Measurements from ENCODE around the gene UBL7. TPM values are rescaled to one million over a fixed set of nuclear protein-coding genes. Genes with fewer than 3 reads are reported as not detected.
"Not testable (repeated sequence)": the region's sequence is repeated elsewhere in the genome, so short reads cannot be mapped to it uniquely, and the experiment has no call there.

UBL7 gene
- total RNA-seq, 1 donor from 2014 or later = 62.1 TPM

DNA sequence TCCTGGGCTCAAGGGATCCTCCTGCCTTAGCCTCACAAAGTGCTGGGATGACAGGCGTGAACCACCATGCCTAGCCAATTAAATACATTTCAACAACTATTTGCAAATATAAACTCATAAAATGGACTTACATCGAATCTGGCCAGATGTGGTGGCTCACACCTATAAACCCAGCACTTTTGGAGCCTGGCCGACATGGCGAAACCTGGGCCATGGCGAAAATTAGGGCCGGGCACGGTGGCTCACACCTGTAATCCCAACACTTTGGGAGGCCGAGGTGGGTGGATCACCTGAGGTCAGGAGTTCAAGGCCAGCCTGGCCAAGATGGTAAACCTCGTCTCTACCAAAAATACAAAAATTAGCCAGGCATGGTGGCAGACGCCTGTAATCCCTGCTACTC, 3.9 kb downstream of the UBL7 start:
- H3K36me3 Mint-ChIP-seq (ENCODE audit: low read depth) = peaks cover 39% of the 10 kb centered on the region
- H3K27me3 Mint-ChIP-seq; DNase-seq; intact Hi-C loops (cut with micrococcal nuclease); H3K4me3 Mint-ChIP-seq; H3K9me3 Mint-ChIP-seq; H3K27ac Mint-ChIP-seq: not testable (repeated sequence)
- peaks cover 29% of the 10 kb centered on the region for H3K4me1 Mint-ChIP-seq

DNA sequence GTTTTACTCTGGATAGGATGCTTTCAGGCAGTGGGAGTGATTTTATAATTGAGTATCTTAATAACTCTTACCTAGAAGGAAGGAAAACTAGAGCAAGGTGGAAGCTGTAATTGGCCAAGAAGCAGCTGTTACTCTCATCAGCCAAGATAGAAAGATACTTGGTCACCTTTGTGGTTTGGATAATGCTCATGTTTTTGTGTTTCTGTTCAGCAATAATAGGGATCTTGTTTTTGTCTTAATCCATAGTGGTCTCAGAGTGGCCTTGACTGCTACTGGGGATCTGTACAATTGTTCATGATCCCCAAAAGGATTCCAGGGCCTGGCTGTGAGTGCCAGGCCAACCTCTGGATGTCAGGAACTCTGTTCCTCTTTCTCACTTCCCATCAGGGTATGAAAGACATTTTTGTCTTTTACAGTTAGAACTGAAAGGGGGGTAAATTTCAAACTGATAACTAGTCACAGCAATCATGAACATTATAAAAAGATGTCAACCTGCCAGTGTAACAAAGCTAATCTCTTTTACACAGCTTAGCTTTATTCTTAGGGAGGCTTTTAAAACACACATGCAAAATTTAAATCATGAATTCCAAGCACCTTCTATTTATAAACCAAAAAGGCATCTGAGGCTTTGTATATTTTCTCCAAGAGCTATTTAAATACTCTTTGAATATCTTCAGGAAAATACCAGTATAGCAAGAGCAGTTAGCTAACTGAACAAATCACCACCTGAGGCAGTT, 6.0 kb downstream of the UBL7 start:
- H3K4me1 Mint-ChIP-seq = peaks cover 22% of the 10 kb centered on the region
- H3K9me3 Mint-ChIP-seq = no peaks in the 10 kb centered on the region
- no peak overlapping the region for H3K27ac Mint-ChIP-seq
- peaks cover 51% of the 10 kb centered on the region for H3K36me3 Mint-ChIP-seq (ENCODE audit: low read depth)
- H3K4me3 Mint-ChIP-seq = no peak overlapping the region
- intact Hi-C loops (cut with micrococcal nuclease) = loop anchor here (5.0 kb wide), 1 partner anchor 32 kb away; no protein-coding TSS in a partner anchor
- H3K27me3 Mint-ChIP-seq = no peaks in the 10 kb centered on the region
- no peak for DNase-seq

DNA sequence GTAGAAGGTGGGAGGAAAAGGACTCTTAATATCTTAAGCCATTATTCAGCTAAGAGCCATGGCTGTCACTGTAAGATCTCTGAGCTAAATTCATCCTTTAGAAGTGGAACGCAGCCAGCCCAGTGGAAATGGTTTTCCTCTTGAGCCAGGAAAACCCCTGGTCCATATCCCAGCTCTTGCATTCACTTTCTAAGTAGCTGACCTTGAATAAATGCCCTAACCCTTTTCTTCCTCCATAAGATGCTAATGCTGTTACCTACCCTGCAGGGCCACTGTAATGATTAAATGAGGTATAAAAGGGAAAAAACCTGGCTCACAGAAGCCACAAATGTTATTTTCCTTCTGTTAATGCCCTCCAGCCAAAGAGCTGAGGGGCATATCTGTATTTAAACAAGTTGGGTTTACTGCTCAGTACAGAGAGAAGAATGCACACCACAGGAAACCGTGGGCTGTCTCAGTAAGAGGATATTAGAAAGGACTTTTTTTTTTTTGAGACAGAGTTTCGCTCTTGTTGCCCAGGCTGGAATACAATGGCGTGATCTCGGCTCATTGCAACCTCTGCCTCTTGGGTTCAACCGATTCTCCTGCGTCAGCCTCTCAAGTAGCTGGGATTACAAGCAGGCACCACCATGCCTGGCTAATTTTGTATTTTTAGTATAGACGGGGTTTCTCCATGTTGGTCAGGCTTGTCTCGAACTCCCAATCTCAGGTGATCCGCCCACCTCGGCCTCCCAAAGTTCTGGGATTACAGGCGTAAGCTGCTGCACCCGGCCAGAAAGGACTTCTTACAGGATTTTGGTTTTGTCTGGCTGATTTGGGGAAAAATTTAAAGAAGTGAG, 6.8 kb downstream of the UBL7 start:
- DNase-seq = no peak
- Mint-ChIP-seq H3K27ac (peak overlapping the region; percentile 6), H3K4me3 (no peak overlapping the region), H3K27me3 (no peaks in the 10 kb centered on the region), H3K9me3 (no peaks in the 10 kb centered on the region), H3K36me3 (ENCODE audit: low read depth) (peaks cover 51% of the 10 kb centered on the region), H3K4me1 (peaks cover 22% of the 10 kb centered on the region)
- intact Hi-C loops (cut with micrococcal nuclease) = loop anchor here (5.0 kb wide), 1 partner anchor 33 kb away; no protein-coding TSS in a partner anchor

DNA sequence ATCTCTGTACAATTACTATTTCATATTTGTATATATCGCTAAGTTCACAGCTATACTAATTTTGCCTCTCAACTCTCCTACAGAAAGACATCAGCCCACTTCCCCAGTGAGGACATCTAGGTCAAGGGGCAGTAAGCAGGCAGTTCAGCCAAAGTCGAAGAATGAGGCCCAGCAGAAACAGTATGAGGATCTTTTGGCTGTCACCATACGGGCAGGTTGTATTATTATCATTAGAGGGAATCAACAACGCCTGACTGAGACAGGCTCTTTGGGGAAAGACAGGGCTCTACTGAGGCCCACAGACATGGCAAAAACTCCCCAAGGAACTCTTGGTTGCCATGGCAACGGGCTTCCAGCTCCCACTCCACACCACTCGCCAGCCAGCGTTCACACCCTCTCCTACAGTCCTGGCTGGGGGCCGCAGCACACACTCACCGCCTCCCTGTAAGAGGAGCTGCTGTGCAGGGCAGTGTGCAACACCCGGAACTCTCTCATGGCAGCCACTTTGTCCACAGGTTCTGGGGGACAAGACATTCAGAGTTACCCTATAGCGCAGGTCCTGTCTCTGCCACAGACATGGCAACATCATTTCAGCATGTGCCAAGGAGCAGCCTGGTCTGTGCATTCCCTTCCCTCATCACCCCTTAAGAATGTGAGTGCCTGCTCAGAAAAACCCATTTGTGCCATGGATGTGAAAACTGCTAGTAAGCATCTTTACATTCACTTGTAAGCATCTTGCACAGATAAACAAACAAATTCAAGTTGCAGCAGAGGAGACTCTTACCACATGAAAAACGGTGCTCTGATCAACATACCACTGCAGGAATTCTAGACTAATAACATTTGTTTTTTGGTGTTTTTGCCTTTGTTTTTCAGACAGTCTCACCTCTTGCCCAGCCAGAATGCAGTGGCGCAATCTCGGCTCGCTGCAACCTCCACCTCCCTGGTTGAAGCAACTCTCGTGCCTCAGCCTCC, 8.8 kb downstream of the UBL7 start:
- Mint-ChIP-seq H3K4me3 (no peak overlapping the region), H3K4me1 (peaks cover 20% of the 10 kb centered on the region), H3K27me3 (no peaks in the 10 kb centered on the region), H3K9me3 (no peaks in the 10 kb centered on the region), H3K36me3 (ENCODE audit: low read depth) (peaks cover 59% of the 10 kb centered on the region), H3K27ac (no peak overlapping the region)
- intact Hi-C loops (cut with micrococcal nuclease) = loop anchor here (5.0 kb wide), 1 partner anchor 35 kb away; no protein-coding TSS in a partner anchor
- no peak for DNase-seq

DNA sequence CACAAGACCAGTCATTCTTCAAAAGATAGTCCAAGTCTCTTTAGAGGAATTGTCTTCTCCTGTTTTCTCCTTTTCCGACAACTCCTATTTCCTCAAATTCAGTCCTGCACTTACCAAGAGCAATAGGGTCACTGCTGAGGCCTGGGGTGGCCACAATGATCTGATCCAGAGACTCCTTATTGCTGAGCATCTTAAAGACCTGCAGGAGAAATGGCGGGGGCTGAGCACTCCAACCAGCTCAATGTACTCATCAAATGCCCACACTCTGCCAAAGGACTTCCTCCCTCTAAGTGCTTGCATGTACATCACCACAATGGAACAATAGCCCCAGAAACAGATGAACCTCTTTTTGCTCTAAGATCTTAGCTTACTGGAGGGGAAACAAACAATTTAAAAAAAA, 9.6 kb downstream of the UBL7 start:
- no peaks in the 10 kb centered on the region for H3K27me3 Mint-ChIP-seq
- no peaks in the 10 kb centered on the region for H3K9me3 Mint-ChIP-seq
- peaks cover 59% of the 10 kb centered on the region for H3K36me3 Mint-ChIP-seq (ENCODE audit: low read depth)
- no peak overlapping the region for H3K27ac Mint-ChIP-seq
- intact Hi-C loops (cut with micrococcal nuclease) = loop anchor here (5.0 kb wide), 1 partner anchor 36 kb away; no protein-coding TSS in a partner anchor
- H3K4me1 Mint-ChIP-seq = peaks cover 18% of the 10 kb centered on the region
- no peak for DNase-seq
- no peak overlapping the region for H3K4me3 Mint-ChIP-seq

DNA sequence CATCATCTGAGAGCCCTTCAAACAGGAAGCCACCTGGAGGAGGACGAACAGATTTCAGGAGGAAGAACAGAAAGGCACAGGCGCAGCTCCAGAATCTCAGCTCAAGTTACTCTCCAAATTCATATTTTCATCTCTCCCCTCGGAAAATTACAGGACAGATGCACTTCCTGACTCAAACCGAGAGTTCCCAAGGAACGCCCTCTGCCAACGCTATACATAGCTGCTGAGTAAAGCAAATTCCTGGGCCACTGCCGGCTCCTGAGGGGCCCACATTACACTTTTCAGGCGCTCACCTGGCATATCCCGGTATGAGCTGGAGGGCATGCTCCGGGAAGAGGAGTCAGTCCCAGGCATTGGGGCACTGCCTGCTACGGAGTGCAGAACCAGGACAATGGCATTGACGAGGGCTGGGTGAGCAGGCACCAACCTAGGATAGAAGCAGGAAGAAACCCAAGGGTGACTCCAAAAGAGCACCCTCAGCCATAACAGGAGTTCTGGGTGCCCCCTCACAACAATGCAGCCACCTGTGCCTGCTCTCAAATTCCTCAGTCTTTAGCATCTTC, 11.2 kb downstream of the UBL7 start:
- intact Hi-C loops (cut with micrococcal nuclease) = loop anchor here (5.0 kb wide), 1 partner anchor 38 kb away; no protein-coding TSS in a partner anchor
- peaks cover 50% of the 10 kb centered on the region for H3K36me3 Mint-ChIP-seq (ENCODE audit: low read depth)
- no peaks in the 10 kb centered on the region for H3K9me3 Mint-ChIP-seq
- H3K27ac Mint-ChIP-seq = no peak overlapping the region
- no peak overlapping the region for H3K4me3 Mint-ChIP-seq
- no peak for DNase-seq
- H3K4me1 Mint-ChIP-seq = peaks cover 14% of the 10 kb centered on the region
- H3K27me3 Mint-ChIP-seq = no peaks in the 10 kb centered on the region

DNA sequence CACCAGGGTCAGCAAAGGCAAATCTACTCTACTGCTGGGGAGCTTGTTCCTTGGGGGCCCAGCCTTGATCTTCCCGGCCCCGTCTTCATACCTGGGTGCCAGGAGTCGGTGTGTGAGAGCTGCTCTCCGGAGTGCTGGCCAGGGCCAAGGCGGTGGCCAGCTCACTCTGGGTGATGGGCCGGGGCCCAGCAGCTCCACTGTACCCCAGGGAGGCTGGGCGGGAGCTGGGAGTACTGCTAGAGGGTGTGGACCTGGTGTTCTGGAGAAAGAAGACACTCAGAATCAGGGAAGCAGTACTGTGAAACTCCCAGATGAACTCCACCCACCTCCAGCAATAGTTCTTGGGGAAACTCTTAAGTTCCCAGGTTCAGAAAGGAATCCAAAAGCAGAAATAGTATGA, 11.9 kb downstream of the UBL7 start:
- Mint-ChIP-seq H3K27me3 (no peaks in the 10 kb centered on the region), H3K4me1 (peaks cover 7% of the 10 kb centered on the region), H3K27ac (no peak overlapping the region), H3K36me3 (ENCODE audit: low read depth) (peaks cover 47% of the 10 kb centered on the region), H3K4me3 (no peak overlapping the region), H3K9me3 (no peaks in the 10 kb centered on the region)
- intact Hi-C loops (cut with micrococcal nuclease) = no loop called here
- DNase-seq = no peak

DNA sequence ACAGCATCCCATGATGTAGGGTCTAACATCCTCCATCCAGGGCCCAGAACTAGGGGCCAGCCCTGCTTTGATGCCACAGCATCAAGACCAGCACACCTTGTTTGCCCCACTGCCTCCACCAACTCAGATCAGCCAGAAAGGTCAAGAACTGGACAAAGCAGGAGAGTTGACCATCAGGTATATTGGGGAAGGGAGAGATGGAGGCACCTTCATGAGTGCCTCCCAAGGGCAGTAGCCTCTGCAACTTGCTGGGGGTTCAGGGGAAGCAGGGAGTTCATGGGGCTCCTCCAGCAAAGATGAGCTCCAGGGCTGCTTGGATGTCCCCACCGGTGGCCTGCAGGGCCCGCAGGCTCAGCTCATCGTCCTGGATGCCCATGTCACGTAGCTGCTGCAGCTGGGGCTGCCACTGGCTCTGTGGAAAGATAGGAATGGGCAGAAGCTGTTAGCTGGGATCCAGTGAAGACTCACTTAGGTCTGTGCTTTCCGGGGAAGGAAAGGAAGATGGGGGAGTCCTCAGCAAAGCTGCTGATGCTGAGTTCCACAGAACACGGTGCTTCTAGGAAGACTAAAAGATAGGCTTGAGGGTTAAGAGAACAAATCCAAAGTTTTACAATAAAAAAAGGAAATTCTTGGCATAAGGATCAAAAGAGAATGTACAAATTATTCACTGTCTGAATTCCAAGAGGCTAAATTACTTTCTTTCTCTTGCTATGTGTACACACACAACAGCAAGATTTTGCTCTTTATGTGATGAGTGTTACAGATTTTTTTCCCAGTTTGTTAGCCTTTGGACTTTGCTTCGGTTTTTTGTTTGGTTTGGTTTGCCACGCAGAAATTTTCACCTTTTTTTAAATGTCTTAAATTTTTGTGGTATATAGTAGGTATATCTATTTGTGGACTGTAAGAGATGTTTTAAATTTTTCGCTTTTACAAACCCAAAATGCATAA, 14.9 kb downstream of the UBL7 start:
- H3K9me3 Mint-ChIP-seq = no peaks in the 10 kb centered on the region
- no peaks in the 10 kb centered on the region for H3K27me3 Mint-ChIP-seq
- peaks cover 27% of the 10 kb centered on the region for H3K36me3 Mint-ChIP-seq (ENCODE audit: low read depth)
- no peak overlapping the region for H3K4me3 Mint-ChIP-seq
- H3K27ac Mint-ChIP-seq = no peak overlapping the region
- no peak for DNase-seq
- intact Hi-C loops (cut with micrococcal nuclease) = no loop called here
- H3K4me1 Mint-ChIP-seq = peaks cover 10% of the 10 kb centered on the region

DNA sequence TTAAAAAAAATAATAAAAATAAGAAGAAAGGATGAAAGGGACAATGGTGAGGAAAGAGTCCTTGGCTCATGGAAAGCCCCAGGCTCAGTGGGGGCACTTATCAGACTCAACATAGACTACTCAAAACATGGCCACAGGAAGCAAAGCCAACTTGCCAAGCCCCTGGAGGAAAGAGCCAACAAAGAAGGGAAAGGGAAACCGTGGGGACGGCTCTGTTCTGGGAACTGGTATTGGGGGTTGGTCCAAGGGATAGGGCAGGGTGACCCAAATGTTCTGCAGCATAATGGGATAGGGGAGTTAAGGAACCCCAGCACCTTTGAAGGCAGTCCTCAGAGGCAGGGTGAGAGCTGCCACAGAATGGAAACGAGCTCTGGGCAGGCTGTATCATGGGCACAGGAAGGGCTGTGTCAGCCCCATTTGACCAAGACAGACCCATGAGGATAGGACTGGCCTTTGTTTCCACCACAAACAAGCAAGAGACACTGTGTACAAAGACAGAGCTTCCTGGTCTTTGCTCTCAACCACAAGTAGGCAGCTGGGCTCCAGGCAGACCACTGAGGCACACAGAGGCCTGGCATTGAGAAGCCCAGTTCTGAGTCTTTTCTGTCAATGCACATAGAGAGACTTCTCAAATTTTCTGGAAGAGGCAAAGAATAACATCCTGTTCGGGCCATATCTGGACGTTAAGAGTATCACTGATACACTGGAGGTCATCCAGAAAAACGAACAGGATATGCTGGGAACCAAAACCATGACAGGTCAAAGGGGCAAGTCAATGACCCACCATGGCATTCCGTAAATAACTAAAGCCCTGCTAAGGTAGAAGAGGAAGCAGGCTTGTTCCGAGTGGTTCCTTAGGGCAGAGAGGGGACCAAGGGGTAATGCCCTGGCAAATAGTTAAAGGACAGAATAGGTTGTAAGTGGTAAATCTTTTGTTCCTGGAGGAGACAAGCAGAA, 16.6 kb downstream of the UBL7 start:
- Mint-ChIP-seq H3K36me3 (ENCODE audit: low read depth) (peaks cover 20% of the 10 kb centered on the region), H3K27ac (no peak overlapping the region), H3K4me3 (no peak overlapping the region), H3K9me3 (no peaks in the 10 kb centered on the region), H3K27me3 (no peaks in the 10 kb centered on the region), H3K4me1 (peaks cover 10% of the 10 kb centered on the region)
- intact Hi-C loops (cut with micrococcal nuclease) = no loop called here
- no peak for DNase-seq

DNA sequence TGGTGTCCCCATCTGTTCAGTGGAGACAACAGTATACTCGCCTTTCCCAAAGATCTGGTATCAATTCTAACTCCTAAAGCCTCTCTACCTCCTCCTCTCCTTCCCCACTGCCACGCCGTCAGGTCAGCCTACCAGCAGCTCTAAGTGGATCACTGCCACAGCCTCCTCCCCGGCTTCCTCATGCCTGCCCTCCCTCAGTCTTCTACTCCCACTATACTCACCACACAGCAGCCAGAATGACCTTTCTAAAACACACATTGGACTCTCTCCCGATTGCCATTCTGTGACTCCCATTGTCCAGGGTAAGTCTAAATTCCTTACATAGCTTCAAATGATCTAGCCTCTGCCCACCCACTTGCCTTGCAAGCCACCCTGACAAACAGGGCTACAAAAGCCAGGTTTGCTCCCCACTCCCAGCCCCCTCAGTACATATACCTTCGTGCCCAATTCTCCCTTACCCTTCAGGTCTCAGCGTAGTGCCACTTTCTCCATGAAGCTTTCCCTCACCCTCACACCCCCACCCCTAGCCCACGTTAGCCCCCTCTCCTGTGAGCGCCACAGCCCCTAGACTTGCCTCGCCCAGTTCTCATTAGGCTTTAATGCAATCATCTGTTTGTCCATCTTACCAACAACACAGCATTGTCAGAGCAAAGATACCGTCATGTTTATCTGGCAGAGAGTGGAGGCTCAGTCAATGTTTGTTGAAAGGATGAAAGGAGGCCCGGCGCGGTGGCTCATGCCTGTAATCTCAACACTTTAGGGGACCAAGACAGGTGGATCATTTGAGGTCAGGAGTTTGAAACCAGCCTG, 17.7 kb downstream of the UBL7 start:
- Mint-ChIP-seq H3K27me3 (no peaks in the 10 kb centered on the region), H3K27ac (no peak overlapping the region), H3K9me3 (no peaks in the 10 kb centered on the region), H3K4me3 (no peak overlapping the region), H3K4me1 (peaks cover 19% of the 10 kb centered on the region), H3K36me3 (ENCODE audit: low read depth) (peaks cover 14% of the 10 kb centered on the region)
- intact Hi-C loops (cut with micrococcal nuclease) = no loop called here
- DNase-seq = no peak

DNA sequence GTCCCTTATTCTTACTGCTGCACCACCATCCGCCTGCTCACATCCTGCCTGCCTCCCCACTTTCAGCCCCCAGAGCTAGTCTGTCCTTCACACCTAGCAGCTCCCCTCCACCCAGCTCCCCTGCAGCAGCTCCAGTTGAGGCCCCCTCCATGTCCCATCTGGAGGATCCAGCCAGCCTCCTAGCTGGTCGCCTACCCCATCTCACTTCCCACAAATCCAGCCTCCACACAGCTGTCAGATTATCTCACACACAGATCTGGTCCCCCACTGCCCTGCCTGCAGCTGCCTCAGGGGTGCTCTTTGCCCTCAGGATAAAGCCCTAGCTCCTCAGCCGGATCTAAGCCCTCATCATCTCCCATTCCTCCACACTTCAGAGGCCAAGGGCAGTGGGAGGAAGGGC, 18.4 kb downstream of the UBL7 start:
- Mint-ChIP-seq H3K27ac (no peak overlapping the region), H3K27me3 (no peaks in the 10 kb centered on the region), H3K9me3 (no peaks in the 10 kb centered on the region), H3K36me3 (ENCODE audit: low read depth) (peaks cover 7% of the 10 kb centered on the region), H3K4me1 (peaks cover 22% of the 10 kb centered on the region), H3K4me3 (no peak overlapping the region)
- intact Hi-C loops (cut with micrococcal nuclease) = no loop called here
- DNase-seq = no peak

Data from activated CD4-positive, alpha-beta T cell treated with anti-CD3 and anti-CD28 coated beads, Interleukin-2, amount 10 ng/mL, durations not matched to agents 24 days and 14 days (primary cell).